ENCODE measurements around the gene NMRAL1.

- no peak for TF ChIP-seq CTCF (IDR thresholded peaks at IDR 0.05)
- TF ChIP-seq EZH2 (IDR thresholded peaks at IDR 0.05; ENCODE audit: borderline replicate concordance, insufficient read depth, low read depth, low read length, poor library complexity, severe bottlenecking), result no peak
Observed at GRCh38 chr16:4419402-4419959, 54.9 kb downstream of the NMRAL1 start.

All from B cell (primary cell).